GM18870 (cell line): Measurements from ENCODE around the gene ALOXE3.

Source experiments
- ATAC-seq: cut with Tn5 transposase; IDR thresholded peaks from one replicate; pipeline ENCODE4 v1.9.1; 2021; ENCODE audit warnings: moderate library complexity; ENCODE audit not compliant: unreplicated experiment

Gene ALOXE3

GRCh38 chr17:8142887-8143580 is 24.7 kb upstream of the ALOXE3 start:
- ATAC-seq: no peak

DNA sequence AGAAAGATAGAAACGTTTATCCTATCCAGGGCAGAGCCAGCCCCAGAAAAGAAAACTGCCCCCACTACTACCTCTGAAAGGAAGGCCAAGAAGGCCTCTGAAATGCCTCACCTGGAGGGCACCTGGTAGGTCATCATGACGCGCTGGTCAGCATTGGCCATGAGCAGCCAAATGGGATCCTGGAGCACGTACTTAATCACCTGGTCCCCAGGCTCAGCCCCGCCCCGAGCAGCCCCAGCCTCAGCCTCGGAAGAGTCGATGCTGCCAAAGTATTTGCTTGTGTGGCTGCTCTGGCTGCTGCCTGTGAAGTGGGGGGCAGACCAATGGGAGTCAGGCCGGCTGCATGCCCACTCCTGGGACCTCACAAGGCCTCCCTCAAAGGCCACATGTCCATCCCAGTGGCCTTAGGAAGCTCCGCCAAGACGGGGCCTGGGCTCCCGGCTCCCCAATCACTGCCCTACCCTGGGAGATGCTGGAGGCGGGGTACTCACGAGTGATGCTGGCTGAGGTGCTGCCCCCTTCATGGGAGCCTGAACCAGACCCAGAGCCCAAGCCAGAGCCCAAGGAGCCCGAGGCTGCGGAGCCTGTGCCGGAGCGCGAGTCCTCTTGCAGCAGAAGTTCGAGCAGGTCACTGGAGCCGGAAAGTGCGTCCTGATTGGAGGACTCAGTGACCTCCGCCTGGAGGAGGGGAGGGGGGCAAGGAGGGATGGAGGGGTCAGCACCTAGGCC is 24.0 kb upstream of the ALOXE3 start:
- no peak for ATAC-seq

GRCh38 chr17:8141741-8142140 is 23.4 kb upstream of the ALOXE3 start:
- no peak for ATAC-seq

DNA sequence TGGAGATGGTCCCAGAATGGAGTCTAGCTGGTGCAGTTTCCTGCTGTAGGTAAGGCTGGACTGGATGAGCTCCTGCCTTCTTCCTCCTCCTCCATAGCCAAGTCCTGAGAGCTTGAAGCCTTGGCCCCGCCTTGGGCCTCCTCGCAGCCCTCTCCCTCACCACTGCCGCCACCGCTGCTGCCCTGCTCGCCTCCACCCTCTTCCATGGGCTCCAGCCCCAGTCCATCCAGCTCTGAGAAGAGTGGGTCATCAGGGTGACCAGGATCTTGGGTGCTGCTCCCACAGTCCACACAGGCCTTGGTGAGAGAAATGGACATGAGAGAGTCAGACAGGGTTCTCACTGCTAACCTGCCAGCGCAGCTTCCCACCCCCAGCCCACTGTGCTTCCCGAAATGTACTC is 22.7 kb upstream of the ALOXE3 start:
- no peak for ATAC-seq

DNA sequence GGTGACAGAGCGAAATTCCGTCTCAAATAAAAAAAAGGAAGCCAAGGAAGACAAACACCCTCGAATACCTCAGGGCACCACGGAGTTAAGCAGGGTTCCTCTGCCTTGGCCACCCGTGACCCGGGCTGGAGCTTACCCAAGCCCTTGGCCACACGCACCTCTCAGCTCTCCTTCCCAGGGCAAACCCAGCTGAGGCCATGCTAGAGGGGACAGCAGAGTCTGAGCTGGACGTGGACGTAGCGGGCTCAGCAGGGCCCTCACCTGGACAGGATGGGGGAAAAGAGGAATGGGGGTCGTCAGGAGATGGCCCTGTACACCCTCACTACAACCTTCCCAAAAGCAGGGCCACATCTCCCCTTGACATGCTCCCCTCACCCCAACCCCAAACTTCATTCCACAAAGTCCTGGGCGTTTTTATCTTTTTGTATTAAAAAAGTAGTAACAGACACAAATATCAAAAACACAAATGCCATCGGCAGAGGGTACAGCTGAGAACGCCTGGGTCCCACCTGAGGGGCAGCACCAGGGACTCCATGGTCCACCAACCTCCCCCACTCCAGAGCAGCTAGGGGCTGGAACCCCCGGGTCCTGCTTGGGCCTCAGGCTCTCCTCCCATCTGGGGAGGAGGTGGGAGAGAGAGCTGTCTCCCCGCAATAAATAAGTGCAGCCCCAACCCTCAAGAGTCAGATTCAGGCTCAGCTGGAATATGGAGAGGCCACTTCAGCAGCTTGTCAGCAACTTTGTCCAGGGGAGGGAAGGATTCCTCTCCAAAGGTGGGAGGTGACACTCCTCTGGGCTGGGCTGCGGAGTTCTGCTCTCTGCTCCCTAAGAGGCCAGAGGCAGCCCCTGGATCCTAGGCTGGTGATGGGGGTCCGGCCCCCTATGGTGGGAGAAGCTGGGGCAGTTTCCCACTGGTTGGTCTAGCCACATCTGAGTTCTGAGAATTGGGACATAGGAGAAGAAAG is 22.0 kb upstream of the ALOXE3 start:
- no peak for ATAC-seq

DNA sequence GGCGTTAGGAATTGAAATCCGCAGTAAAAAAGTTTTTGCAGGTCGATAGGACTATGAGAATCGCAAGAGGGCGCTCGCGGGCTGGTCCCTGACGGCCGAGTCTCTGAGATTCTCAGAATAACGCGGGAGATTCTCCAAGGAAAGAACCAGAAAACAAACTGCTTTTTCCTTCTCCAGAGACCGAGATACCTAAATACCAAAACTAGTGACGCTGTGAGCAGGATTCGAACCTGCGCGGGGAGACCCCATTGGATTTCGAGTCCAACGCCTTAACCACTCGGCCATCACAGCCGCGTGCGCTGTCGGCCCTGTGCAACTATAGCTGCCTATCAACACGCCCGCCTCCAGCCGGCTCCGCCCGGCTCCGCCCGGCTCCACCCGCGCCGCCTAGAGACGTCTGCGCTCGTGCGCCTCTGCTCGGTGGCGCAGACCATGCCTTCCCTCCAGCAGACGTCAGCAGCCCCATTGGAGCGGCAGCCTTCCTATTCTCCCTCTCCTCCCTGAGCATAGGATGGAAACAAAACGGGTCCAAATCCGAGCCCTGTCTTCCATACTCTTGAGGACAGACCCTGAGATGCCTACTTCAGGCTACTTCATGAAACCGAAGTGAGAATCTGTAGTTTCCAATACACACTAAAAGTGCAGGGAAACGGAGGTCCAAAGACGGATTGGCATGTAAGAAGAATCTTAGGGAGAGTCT is 20.5 kb upstream of the ALOXE3 start:
- peak; percentile 60 for ATAC-seq

- no peak for ATAC-seq
Observed at GRCh38 chr17:8138374-8138671, 20.0 kb upstream of the ALOXE3 start.

GRCh38 chr17:8137645-8138373 is 19.5 kb upstream of the ALOXE3 start:
- ATAC-seq: no peak

DNA sequence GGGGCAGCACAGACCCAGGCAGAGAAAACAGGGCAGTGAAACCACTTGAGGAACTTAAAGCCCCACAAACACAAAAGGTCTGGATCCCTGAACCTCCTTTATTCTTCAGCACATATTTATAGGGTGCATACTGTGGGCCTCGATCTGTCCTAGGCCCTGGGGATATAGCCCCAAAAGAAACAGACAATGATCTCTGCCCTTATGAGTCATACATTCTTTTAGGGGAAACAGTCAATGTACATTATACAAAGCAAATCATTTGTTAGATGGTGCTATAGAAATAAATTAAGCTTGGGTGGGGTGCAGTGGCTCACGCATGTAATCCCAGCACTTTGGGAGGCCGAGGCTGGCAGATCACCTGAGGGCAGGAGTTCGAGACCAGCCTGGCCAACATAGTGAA is 15.6 kb upstream of the ALOXE3 start:
- no peak for ATAC-seq

DNA sequence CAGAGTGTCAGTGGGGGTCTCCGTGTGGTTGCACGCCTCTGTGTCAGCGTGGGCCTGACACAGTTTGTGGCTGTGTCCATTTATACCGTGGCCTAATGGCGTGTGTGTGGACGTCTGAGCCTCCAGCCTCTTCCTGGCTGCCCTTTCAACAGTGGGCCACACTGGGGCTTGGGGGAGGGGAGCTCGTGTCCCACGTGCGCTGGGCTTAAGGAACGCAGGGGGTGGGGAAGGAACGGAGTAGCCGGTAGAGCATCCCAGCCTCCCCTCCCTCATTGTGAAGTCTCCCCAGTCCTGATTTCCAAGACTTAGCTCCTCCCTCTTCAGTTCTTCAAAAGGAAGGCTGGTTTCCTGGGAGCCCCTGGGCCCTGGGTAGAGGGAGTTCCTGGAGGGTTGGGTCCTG is 15.1 kb upstream of the ALOXE3 start:
- no peak for ATAC-seq

DNA sequence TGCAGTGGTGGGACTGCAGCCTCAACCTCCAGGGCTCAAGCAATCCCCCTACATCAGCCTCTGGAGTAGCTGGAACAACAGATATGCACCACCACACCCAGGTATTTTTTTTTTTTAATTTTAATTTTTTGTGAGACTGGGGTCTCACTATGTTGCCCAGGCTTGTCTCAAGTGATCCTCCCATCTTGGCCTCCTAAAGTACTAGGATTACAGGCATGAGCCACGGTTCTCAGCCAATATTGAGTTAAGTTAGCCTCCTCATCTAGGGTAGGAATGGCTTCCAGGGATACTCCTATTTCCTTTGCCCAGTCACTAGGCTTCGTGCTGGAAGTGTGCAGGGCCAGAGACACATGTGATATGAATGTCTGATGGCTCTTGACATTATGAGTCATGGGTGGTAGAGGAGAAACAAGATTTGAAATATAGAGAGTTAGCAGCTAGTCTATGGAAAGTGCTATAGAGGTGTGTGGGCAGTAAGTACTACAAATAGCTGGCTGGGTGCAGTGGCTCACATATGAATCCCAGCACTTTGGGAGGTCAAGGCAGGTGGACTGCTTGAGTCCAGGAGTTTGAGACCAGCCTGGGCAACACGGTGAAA is 13.6 kb upstream of the ALOXE3 start:
- no peak for ATAC-seq

DNA sequence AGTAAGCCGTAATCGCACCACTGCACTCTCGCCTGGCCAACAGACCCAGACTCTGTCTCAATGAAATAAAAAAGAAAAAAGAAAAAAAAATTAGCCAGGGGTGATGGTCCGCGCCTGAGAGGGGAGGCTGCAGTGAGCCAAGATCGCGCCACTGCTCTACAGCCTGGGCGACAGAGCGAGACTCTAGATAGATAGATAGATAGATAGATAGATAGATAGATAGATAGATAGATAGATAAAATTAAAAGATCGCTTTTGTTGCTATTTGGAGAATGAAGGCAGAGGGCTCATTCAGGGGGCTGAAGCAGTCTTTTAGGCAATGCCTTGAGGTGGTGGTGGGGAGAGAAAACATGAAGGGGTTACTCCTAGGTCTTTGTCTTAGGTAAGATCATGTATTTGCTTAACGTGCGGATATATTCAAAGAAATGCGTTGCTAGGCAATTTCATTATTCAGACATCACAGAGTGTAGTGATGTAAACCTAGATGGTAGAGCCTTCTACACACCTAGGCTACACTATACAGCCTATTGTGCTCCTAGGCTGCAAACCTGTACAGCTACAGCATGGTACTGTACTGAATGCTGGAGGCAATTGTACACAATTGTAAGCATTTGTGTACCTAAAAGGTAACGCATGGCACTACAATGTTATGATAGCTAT is 9.9 kb upstream of the ALOXE3 start:
- no peak for ATAC-seq

DNA sequence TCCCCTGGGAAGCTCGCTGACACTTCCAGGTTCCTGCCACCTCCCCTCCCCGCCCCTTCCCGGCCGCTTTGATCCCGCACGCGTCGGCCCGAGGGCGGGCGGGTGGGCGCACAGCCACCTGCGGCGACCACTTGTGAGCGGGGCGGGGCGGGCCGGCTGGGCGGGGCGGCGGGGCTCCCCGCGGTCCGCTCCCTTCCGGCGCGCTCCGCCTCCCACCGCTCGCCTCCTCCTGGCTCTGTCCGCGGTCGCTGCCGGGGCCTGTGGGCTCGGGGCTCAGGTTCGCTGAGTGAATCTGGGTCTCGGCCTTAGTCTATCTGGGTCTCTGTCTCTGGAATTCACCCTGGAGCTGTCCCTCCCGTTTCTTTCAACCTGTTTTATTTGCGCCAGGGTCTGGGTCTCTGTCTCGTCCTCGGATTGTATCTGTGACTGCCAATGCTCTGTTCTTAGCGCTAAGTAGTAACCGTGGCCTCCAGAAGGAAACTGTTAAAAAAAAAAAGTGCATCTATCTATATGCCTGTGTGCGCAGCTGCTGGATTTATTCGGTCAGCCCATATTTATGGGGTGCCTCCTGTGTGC is 8.3 kb upstream of the ALOXE3 start:
- no peak for ATAC-seq

GRCh38 chr17:8125947-8126490 is 7.7 kb upstream of the ALOXE3 start:
- no peak for ATAC-seq

- no peak for ATAC-seq
Observed at GRCh38 chr17:8125154-8125946, 7.0 kb upstream of the ALOXE3 start.

DNA sequence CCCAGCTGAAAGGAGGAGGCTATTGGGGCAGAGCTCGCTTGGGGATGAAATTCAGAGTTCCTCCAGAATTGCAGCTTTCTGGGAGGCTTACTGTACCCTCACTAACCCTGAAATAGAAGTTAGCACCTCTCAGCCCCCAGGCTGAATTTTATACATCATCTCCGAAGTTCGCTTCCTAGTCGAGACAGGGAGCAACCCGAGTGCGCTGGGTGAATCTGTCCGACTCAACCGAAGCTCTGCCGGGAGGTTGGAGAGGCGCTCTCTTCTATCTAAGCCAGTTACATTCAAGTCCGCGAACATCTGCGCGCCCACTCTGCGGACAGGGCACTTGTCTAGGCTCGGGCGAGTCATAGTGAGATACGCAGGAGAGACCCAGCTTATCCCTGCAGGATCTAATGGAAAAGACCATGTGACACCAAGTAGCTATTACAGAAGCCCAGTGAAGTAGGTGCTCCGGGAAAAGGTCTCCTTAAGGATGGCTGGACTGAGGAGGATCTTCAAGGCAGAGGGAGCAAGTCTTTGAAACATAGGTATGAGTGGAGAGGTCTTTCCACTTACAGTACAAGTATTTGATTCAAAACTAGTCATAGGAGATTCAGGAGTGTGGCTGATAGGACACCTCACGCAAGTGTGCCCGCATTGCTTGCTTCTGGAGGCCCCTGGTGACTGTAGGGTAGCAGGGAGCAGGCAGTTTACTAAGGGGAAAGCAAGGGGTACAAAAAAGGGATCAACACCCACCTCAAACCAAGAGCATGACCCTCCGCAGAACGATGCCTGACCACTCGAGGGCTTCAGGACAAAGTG is 6.2 kb upstream of the ALOXE3 start:
- ATAC-seq: no peak

GRCh38 chr17:8123695-8124349 is 5.5 kb upstream of the ALOXE3 start, which contains the start of gene HES7:
Gene HES7, minus strand, starts transcription at chr17:8124106. Its CDS starts 22 bp downstream, at chr17:8124084.
- no peak for ATAC-seq
